ENCODE measurements around the gene SDK1. TPM values are rescaled to one million over a fixed set of nuclear protein-coding genes. Genes with fewer than 3 reads are reported as not detected.

The SDK1 gene
- total RNA-seq, 1 donor from 2014 or later = 5.4 TPM

DNA sequence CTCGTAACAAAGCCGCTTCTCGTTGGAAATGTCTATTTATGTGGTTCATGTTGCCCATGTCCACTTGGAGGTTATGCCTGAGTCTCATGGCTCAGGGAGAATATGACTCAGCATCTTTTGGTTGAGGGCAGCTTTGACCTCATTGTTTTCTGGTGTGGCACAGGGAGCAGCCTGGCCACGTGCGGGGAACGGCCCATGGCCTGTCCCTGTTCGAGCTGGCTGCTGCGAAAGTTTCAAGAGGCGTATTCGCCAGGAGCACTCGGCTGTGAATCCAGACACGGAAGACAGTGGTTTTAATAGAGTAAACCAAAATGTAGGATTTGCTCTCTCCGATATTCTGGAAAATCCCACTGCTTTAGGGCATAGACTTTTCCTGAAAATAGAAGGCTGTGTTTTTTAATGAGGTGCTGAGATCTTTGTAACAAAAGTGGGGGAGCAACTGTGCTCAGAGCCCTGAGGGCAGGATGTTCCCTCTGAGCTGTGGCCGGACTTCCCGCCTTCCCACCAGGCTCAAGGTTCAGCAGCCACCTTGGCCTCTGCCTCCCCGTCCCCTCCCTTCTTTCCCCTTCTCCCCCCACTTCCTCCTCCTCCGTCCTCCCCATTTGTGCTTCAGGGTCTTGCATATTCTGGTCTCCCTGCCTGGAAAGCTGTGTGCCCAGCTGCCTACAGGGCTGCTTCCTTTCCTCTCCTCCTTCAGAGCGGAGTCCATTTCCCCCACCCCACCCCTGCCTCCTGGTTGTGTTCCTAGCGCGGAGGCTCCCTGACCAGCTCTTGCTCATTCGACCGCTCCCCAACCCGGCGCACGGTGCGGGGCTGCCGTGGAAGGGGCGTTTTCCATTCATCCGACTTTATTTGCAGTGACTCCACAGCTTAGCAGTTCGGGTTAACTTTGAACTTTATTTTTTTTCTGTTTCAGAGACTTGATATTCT is 642.0 kb downstream of the SDK1 start:
- TF ChIP-seq, protein P1, sequence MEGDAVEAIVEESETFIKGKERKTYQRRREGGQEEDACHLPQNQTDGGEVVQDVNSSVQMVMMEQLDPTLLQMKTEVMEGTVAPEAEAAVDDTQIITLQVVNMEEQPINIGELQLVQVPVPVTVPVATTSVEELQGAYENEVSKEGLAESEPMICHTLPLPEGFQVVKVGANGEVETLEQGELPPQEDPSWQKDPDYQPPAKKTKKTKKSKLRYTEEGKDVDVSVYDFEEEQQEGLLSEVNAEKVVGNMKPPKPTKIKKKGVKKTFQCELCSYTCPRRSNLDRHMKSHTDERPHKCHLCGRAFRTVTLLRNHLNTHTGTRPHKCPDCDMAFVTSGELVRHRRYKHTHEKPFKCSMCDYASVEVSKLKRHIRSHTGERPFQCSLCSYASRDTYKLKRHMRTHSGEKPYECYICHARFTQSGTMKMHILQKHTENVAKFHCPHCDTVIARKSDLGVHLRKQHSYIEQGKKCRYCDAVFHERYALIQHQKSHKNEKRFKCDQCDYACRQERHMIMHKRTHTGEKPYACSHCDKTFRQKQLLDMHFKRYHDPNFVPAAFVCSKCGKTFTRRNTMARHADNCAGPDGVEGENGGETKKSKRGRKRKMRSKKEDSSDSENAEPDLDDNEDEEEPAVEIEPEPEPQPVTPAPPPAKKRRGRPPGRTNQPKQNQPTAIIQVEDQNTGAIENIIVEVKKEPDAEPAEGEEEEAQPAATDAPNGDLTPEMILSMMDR (IDR thresholded peaks at IDR 0.05) = no peak
- Mint-ChIP-seq H3K27ac (ENCODE audit: unreplicated experiment) (no peak overlapping the region), H3K36me3 (ENCODE audit: unreplicated experiment) (peaks cover 2% of the 10 kb centered on the region), H3K4me1 (ENCODE audit: unreplicated experiment) (peaks cover 12% of the 10 kb centered on the region), H3K9me3 (ENCODE audit: unreplicated experiment) (peaks cover 13% of the 10 kb centered on the region), H3K4me3 (ENCODE audit: unreplicated experiment) (no peak overlapping the region), H3K27me3 (ENCODE audit: unreplicated experiment) (no peaks in the 10 kb centered on the region)
- no peak for DNase-seq (ENCODE audit: extremely low spot score, unreplicated experiment)

DNA sequence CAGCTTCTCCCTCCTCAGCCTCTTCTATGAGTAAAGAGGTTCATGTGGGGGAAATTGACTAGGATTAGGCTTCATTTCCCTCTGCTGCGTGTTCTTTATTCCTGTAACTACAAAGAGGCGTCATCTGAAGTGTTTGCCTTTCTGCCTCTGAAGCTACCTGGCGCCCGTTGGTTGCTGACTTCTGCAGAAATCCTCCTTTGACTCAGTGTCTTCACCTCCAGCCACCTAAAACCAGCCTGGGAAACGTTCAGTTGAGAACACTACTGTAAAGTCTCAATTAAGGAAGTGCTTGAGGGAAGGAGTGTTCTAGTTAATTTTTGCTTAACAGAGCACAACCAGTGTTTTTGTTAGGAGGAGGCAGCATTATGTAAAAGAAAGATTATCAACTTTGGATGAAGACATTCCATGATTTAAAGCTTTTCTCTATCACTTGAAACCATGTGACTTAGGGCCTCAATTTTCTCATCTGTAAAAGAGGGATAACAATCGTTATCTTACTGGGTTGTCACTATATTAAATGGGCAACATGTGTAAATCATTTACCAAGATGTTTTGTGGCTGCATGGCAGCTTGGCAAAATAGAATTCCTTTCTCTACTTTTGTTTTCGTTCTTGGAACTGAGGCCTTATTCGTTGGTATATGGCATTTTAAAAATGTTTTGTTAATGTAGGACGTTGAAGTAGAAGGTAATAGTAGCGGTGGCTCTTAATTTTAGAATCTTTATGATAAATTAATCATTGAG is 642.9 kb downstream of the SDK1 start:
- Mint-ChIP-seq H3K36me3 (ENCODE audit: unreplicated experiment) (peaks cover 2% of the 10 kb centered on the region), H3K27me3 (ENCODE audit: unreplicated experiment) (no peaks in the 10 kb centered on the region), H3K9me3 (ENCODE audit: unreplicated experiment) (peaks cover 13% of the 10 kb centered on the region), H3K4me3 (ENCODE audit: unreplicated experiment) (no peak overlapping the region), H3K27ac (ENCODE audit: unreplicated experiment) (no peak overlapping the region), H3K4me1 (ENCODE audit: unreplicated experiment) (peaks cover 14% of the 10 kb centered on the region)
- no peak for DNase-seq (ENCODE audit: extremely low spot score, unreplicated experiment)
- TF ChIP-seq, protein P1 (IDR thresholded peaks at IDR 0.05) = no peak

DNA sequence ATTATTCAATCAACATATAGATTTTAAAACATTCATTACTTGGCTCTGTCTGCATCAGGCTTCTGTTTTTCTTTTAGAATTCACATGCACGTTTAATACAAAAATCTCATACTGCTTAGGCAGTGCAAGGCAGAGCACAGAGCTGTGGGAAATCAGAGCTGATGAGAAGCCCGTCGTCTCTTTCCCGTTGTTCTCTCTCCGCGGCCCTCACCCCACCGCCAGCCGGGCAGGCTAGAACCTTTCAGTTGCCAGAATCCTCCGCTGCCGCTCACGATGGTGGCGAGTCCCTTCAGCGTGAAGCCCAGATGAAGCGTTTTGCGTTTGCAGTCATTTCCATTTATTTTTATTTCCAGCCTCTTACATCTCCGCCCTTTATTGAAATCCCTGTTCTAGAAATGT is 648.2 kb downstream of the SDK1 start:
- Mint-ChIP-seq H3K4me1 (ENCODE audit: unreplicated experiment) (peaks cover 2% of the 10 kb centered on the region), H3K9me3 (ENCODE audit: unreplicated experiment) (peaks cover 10% of the 10 kb centered on the region), H3K4me3 (ENCODE audit: unreplicated experiment) (no peak overlapping the region), H3K27me3 (ENCODE audit: unreplicated experiment) (no peaks in the 10 kb centered on the region), H3K27ac (ENCODE audit: unreplicated experiment) (no peak overlapping the region), H3K36me3 (ENCODE audit: unreplicated experiment) (peaks cover 5% of the 10 kb centered on the region)
- no peak for DNase-seq (ENCODE audit: extremely low spot score, unreplicated experiment)
- TF ChIP-seq, protein P1 (IDR thresholded peaks at IDR 0.05) = no peak

DNA sequence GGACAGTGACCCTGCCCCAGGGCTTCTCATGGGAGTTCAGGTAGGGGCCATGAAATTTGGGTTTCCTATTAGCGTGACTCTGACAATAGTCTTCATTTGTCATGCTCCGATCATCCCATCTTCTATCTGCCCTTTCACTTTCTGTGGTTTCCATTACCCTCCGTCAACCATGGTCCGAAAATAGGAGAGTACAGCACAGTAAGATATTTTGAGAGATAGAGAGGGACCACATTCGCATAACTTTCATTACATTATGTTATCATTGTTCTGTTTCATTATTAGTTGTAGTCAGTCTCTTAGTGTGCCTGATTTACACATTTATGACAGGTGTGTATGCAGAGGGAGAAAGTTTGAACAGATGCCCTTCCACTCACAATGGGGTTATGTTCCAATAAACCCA is 649.2 kb downstream of the SDK1 start:
- H3K36me3 Mint-ChIP-seq (ENCODE audit: unreplicated experiment) = peaks cover 3% of the 10 kb centered on the region
- H3K4me1 Mint-ChIP-seq (ENCODE audit: unreplicated experiment) = peaks cover 3% of the 10 kb centered on the region
- TF ChIP-seq, protein P1 (IDR thresholded peaks at IDR 0.05) = no peak
- no peak for DNase-seq (ENCODE audit: extremely low spot score, unreplicated experiment)
- H3K4me3 Mint-ChIP-seq (ENCODE audit: unreplicated experiment) = no peak overlapping the region
- H3K9me3 Mint-ChIP-seq (ENCODE audit: unreplicated experiment) = peaks cover 2% of the 10 kb centered on the region
- H3K27ac Mint-ChIP-seq (ENCODE audit: unreplicated experiment) = no peak overlapping the region
- no peaks in the 10 kb centered on the region for H3K27me3 Mint-ChIP-seq (ENCODE audit: unreplicated experiment)

Data from osteocyte (in vitro differentiated cells).